DMS53 (cell line): ENCODE results near the gene LMCD1.

Source experiments
- DNase-seq: peaks from one replicate; lab custom pipeline; 2025; lab: John Stamatoyannopoulos, UW

Gene LMCD1

GRCh38 chr3:8501371-8502131 lies at the start of gene LMCD1:
Gene LMCD1 (plus strand): TSS chr3:8501823. CDS start chr3:8501939, 116 bp downstream.
- peak; percentile 92 for DNase-seq

GRCh38 chr3:8452112-8452511 lies 49.5 kb upstream of the LMCD1 start:
- no peak for DNase-seq

- DNase-seq = no peak
Measured at GRCh38 chr3:8453153-8453552, 48.5 kb upstream of the LMCD1 start.

- no peak for DNase-seq
Measured at GRCh38 chr3:8455526-8456411, 45.9 kb upstream of the LMCD1 start.

- DNase-seq = peak; percentile 83
Measured at GRCh38 chr3:8456412-8456811, 45.2 kb upstream of the LMCD1 start.

- DNase-seq = peak; percentile 6
Measured at GRCh38 chr3:8457039-8457438, 44.6 kb upstream of the LMCD1 start.

- DNase-seq = no peak
Measured at GRCh38 chr3:8458238-8458661, 43.4 kb upstream of the LMCD1 start.

GRCh38 chr3:8458711-8459110 lies 42.9 kb upstream of the LMCD1 start:
- no peak for DNase-seq

GRCh38 chr3:8460050-8460708 lies 41.4 kb upstream of the LMCD1 start:
- DNase-seq = no peak

- no peak for DNase-seq
Measured at GRCh38 chr3:8460815-8461456, 40.7 kb upstream of the LMCD1 start.

GRCh38 chr3:8464668-8465067 lies 37.0 kb upstream of the LMCD1 start:
- DNase-seq = peak; percentile 1

GRCh38 chr3:8466526-8466925 lies 35.1 kb upstream of the LMCD1 start:
- DNase-seq = no peak

- no peak for DNase-seq
Measured at GRCh38 chr3:8470801-8471200, 30.8 kb upstream of the LMCD1 start.

GRCh38 chr3:8472549-8472948 lies 29.1 kb upstream of the LMCD1 start:
- no peak for DNase-seq

- DNase-seq = no peak
Measured at GRCh38 chr3:8473029-8473428, 28.6 kb upstream of the LMCD1 start.

- DNase-seq = no peak
Measured at GRCh38 chr3:8473990-8474389, 27.6 kb upstream of the LMCD1 start.

GRCh38 chr3:8474991-8475390 lies 26.6 kb upstream of the LMCD1 start:
- no peak for DNase-seq

- DNase-seq = no peak
Measured at GRCh38 chr3:8480699-8481098, 20.9 kb upstream of the LMCD1 start.

GRCh38 chr3:8481380-8481779 lies 20.2 kb upstream of the LMCD1 start:
- no peak for DNase-seq

- DNase-seq = no peak
Measured at GRCh38 chr3:8482263-8482662, 19.4 kb upstream of the LMCD1 start.

- peak; percentile 45 for DNase-seq
Measured at GRCh38 chr3:8482960-8483665, 18.5 kb upstream of the LMCD1 start.
